ENCODE measurements around the gene LGI2. TPM values are rescaled to one million over a fixed set of nuclear protein-coding genes. Genes with fewer than 3 reads are reported as not detected.

The LGI2 gene
- total RNA-seq, 1 donor from 2014 or later: 0.08 TPM

- H3K4me1 Mint-ChIP-seq (ENCODE audit: unreplicated experiment): no peaks in the 10 kb centered on the region
- no peak for TF ChIP-seq CTCF (IDR thresholded peaks at IDR 0.05)
Observed at GRCh38 chr4:24957886-24958285, 72.9 kb downstream of the LGI2 start.

DNA sequence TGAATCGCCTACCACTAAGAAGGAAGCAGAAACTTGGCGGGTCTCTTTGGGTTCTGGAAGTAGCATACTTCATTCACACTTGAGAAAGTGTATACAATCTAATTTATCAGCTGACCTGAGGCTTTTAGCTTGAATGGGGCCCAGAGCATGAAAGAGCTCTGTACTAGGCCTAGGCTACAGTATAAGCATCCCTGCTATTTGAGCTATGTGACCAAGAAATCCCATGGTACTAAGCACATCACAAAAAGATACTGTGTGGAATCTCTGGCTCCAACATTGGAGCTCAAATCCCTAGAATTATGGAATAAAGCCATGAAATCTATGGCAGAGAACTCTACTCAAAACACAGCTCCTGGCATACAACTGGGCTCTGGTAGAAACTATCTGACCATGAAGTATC is 74.0 kb downstream of the LGI2 start:
- Mint-ChIP-seq H3K27me3 (ENCODE audit: unreplicated experiment) (peaks cover 20% of the 10 kb centered on the region), H3K4me3 (ENCODE audit: unreplicated experiment) (no peak overlapping the region), H3K9me3 (ENCODE audit: unreplicated experiment) (peaks cover 5% of the 10 kb centered on the region), H3K27ac (ENCODE audit: unreplicated experiment) (no peak overlapping the region), H3K36me3 (ENCODE audit: unreplicated experiment) (no peaks in the 10 kb centered on the region), H3K4me1 (ENCODE audit: unreplicated experiment) (no peaks in the 10 kb centered on the region)
- TF ChIP-seq CTCF (IDR thresholded peaks at IDR 0.05): no peak
- DNase-seq (ENCODE audit: extremely low spot score, unreplicated experiment): no peak

More at GRCh38 chr4:24957886-24958285, 72.9 kb downstream of the LGI2 start:
- Mint-ChIP-seq H3K36me3 (ENCODE audit: unreplicated experiment) (no peaks in the 10 kb centered on the region), H3K4me3 (ENCODE audit: unreplicated experiment) (no peak overlapping the region), H3K9me3 (ENCODE audit: unreplicated experiment) (peaks cover 5% of the 10 kb centered on the region), H3K27me3 (ENCODE audit: unreplicated experiment) (peaks cover 17% of the 10 kb centered on the region), H3K27ac (ENCODE audit: unreplicated experiment) (no peak overlapping the region)
- DNase-seq (ENCODE audit: extremely low spot score, unreplicated experiment): no peak

GRCh38 chr4:24956091-24956490 is 74.7 kb downstream of the LGI2 start:
- H3K27me3 Mint-ChIP-seq (ENCODE audit: unreplicated experiment): peaks cover 17% of the 10 kb centered on the region
- TF ChIP-seq CTCF (IDR thresholded peaks at IDR 0.05): no peak

GRCh38 chr4:24952667-24953066 is 78.1 kb downstream of the LGI2 start:
- DNase-seq (ENCODE audit: extremely low spot score, unreplicated experiment): no peak
- no peak overlapping the region for H3K4me3 Mint-ChIP-seq (ENCODE audit: unreplicated experiment)
- no peak for TF ChIP-seq CTCF (IDR thresholded peaks at IDR 0.05)
- peaks cover 7% of the 10 kb centered on the region for H3K27me3 Mint-ChIP-seq (ENCODE audit: unreplicated experiment)
- H3K36me3 Mint-ChIP-seq (ENCODE audit: unreplicated experiment): no peaks in the 10 kb centered on the region
- no peaks in the 10 kb centered on the region for H3K4me1 Mint-ChIP-seq (ENCODE audit: unreplicated experiment)
- no peak overlapping the region for H3K27ac Mint-ChIP-seq (ENCODE audit: unreplicated experiment)
- peaks cover 5% of the 10 kb centered on the region for H3K9me3 Mint-ChIP-seq (ENCODE audit: unreplicated experiment)

More at GRCh38 chr4:24956091-24956490, 74.7 kb downstream of the LGI2 start:
- Mint-ChIP-seq H3K9me3 (ENCODE audit: unreplicated experiment) (peaks cover 5% of the 10 kb centered on the region), H3K27ac (ENCODE audit: unreplicated experiment) (no peak overlapping the region), H3K4me1 (ENCODE audit: unreplicated experiment) (no peaks in the 10 kb centered on the region), H3K4me3 (ENCODE audit: unreplicated experiment) (no peak overlapping the region), H3K36me3 (ENCODE audit: unreplicated experiment) (no peaks in the 10 kb centered on the region)
- DNase-seq (ENCODE audit: extremely low spot score, unreplicated experiment): no peak

DNA sequence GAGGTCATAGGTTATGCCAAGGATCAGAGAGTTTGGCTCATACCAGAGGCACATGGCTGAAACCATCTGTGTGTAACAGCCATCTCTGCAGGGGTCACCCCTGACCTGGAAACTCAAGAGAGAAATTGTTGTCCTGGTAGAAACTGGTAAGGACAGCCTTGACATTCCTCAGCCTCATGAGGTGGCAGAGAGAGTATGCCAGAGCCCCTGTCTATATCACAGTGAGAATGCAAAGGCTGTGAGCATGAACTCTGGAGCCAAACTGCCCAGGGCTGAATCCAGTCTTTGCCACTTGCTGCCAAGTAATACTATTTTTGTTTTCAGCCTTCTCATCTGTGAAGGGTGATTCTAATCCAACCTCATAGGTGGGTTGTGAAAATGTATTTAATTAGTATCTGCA is 80.8 kb downstream of the LGI2 start:
- Mint-ChIP-seq H3K36me3 (ENCODE audit: unreplicated experiment) (no peaks in the 10 kb centered on the region), H3K4me3 (ENCODE audit: unreplicated experiment) (no peak overlapping the region), H3K27me3 (ENCODE audit: unreplicated experiment) (peaks cover 12% of the 10 kb centered on the region), H3K4me1 (ENCODE audit: unreplicated experiment) (no peaks in the 10 kb centered on the region), H3K9me3 (ENCODE audit: unreplicated experiment) (peaks cover 5% of the 10 kb centered on the region), H3K27ac (ENCODE audit: unreplicated experiment) (no peak overlapping the region)
- DNase-seq (ENCODE audit: extremely low spot score, unreplicated experiment): no peak
- no peak for TF ChIP-seq CTCF (IDR thresholded peaks at IDR 0.05)

Other genes with a start within 250 kb of the LGI2 start
- 3.4 and 4.5 TPM in 2 replicates for gene SOD3, start 235.4 kb downstream of the LGI2 start, total RNA-seq
- gene CCDC149, start 117.9 kb downstream of the LGI2 start, total RNA-seq: 17.2 and 20.6 TPM in 2 replicates
- gene SEPSECS, start 129.5 kb upstream of the LGI2 start, total RNA-seq: 7.8 and 11.6 TPM in 2 replicates
- gene PI4K2B, start 203.1 kb upstream of the LGI2 start, total RNA-seq: 9.7 and 11.1 TPM in 2 replicates

Data from osteocyte (in vitro differentiated cells).